HG02938 (cell line): ENCODE results near the gene ADSS1.

Source experiments
- ATAC-seq: cut with Tn5 transposase; IDR thresholded peaks from one replicate; pipeline ENCODE4 v1.9.1; 2021; ENCODE audit warnings: mild to moderate bottlenecking, moderate library complexity; ENCODE audit not compliant: unreplicated experiment

ADSS1 gene

DNA sequence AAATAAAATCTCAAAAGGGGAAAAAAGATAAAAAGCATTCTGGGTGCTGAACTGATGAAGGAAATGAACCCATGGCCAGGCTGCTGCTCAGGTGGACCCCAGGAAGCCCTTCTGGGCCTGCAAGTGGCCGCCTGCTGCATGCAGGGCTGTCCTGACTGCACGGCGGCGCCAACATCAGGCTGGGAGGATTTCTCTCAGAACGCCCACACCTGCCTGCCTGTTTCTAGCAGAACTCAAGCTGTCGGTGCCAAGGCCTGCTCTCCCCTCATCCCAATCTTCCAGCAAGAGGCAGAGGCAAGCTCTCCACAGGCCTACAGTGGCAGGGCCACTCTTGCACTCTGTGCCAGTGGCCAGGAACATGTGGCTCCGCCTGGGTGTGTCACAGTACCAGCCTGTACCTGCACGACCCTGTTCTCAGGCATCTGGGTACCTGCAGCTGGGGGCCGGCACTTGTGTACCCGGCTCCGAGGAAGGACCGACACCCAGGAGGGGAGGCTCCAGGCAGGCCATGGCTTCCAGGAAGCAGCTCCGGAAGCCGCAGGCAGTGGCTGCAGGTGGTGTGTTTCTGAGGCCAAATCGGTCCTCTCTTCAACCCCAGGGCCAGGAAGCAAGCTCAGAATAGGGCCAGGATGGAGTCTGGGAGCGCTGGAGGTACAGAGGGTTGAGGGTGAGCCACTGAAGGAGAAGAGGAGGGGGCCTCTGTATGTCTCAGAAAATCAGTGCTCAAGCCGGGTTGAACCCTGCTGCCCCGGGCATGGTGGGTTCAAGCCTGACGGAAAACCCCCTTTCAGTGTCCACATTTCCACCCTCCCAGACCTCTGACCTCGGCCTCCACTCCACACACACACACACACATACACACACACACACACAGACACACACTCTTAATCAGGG is 37.2 kb upstream of the ADSS1 start:
- ATAC-seq, result no peak

GRCh38 chr14:104687601-104688504 is 36.2 kb upstream of the ADSS1 start:
- no peak for ATAC-seq

- no peak for ATAC-seq
These were observed 35.4 kb upstream of the ADSS1 start for GRCh38 chr14:104688505-104689108.

GRCh38 chr14:104689109-104689880 is 34.7 kb upstream of the ADSS1 start, which contains the start of gene INF2:
INF2 (plus strand) TSS chr14:104689618; CDS start chr14:104701366, 11,748 bp downstream.
- ATAC-seq, result no peak

- no peak for ATAC-seq
These were observed 33.9 kb upstream of the ADSS1 start for GRCh38 chr14:104689881-104690711.

- ATAC-seq, result no peak
These were observed 33.1 kb upstream of the ADSS1 start for GRCh38 chr14:104690861-104691455.

DNA sequence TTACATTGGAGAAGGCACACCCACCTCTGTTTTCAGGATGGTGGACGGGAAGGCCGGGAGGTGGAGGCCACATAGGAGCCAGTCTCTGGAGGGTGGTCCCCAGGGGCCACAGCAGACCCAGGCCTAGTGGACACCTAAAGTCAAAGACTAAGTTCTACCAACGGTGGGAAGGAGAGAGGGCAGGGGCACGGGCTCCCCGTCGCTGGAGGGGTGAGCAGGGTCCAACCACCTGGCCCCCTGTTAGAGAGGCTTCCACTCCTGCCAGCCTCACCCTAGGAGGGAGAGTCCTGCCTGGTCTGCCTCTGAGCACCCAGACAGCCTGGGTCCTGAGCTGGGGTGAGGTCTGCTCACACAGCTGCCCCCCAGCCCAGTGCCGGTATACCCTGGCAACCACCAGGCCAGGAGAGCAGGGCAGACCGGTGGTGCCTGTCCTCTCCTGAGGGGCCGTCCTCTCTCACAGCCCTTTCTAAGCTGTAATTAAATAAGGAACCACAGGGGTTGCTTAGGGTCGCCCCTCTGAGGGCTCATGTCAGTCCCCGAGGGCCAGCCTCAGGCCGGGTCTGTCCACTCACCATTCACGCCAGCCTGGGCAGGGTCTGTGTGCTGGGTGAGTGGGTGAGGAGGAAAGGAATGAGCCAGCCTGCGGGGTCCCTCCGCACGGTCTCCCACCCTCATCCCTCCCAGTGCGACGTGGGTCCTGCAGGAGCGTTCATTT is 32.3 kb upstream of the ADSS1 start:
- no peak for ATAC-seq

- ATAC-seq, result no peak
These were observed 31.6 kb upstream of the ADSS1 start for GRCh38 chr14:104692261-104692938.

DNA sequence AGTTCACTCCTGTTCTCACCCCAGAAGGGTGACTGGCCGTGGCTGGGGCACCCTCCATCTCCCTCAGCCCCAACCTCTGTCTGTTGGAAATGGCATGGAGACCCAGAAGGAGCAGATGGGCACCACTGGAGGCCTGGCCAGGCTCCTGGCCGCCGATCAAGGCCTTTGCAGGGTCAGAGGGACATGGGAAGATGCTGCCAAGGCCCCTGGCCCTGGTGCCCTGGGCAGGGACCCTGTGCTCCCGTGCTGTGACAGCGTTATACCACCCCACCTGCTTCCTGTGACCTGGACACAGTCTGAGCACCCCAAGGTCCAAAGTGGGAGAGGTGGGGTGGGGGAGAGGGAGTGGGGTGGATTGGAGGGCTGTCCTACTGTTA is 31.1 kb upstream of the ADSS1 start:
- no peak for ATAC-seq

GRCh38 chr14:104693482-104694431 is 30.3 kb upstream of the ADSS1 start:
- ATAC-seq, result no peak

DNA sequence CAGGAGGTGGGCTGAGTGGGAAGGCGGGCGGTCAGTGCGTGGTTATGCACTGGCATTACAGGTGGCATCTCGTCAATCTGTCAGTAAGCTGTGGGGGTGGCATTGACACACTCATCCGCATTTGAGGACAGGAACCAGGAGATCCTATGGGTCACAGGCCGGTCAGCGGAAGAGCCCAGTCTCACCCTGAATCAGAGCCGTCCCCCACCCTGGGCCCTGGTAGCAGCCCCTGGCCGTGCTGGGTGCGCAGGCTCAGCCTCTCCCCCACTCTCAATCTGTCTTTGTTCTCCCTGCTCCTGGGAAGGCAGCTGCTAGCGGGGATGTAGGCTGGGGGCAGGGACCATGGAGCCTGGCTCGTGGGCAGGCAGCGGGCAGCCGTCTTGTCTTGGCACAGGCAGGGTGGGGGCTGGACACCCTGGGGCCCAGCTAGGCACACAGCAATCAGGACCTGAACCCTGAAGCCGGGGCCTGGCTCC is 29.5 kb upstream of the ADSS1 start:
- ATAC-seq, result no peak

DNA sequence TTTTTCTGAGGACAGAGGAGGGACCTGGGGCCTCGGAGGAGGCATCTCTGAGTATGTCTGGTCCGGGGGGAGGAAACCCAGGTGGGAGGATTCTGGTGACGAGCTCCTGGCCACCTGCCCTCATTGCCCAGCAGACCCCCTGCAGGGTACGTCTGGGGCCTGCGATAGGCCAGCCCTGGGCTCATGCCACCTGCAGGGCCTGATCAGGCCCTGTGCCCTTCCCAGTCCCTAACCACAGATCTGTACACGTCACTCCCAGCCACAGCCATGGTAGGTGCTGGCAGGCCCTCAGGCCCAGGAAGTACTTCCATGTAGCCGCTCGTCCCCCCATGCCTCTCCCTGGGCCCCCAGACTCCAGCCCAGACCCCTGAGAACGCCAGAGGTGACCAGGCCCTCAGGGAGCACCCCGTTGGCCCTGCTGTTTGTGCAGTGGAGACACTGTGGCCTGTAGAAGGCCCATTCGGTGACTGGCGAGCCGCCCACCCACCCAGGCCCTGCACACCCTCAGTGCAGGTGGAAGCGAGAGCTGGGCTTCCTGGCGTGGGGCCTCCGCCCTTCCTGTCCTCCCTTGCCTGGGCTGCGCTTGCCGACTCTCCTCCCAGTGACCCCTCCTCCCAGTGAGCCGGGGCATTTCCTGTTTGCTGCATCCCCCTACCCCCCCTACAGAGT is 28.9 kb upstream of the ADSS1 start:
- ATAC-seq, result no peak

DNA sequence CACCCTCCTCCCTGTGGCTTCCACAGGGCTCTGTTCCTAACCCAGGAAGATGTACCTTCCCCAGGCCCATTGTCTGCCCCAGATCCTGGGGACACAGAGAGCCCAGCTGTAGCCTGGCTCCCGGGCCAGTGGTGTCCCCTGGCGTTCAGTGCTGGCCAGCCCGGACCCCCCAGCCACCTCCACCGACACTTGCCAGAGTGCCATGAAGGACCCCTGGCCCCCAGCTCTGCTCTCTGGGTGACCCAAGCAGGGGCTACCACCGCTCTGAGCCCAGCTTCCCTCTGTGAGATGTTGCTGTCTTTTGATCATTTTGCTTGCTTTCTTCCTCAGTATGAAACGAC is 28.4 kb upstream of the ADSS1 start:
- no peak for ATAC-seq

- ATAC-seq, result no peak
These were observed 27.2 kb upstream of the ADSS1 start for GRCh38 chr14:104696671-104697316.

GRCh38 chr14:104697317-104697703 is 26.7 kb upstream of the ADSS1 start:
- no peak for ATAC-seq
